Large intestine (tissue), 3 donors: ENCODE results near the gene CXCR4. TPM values are rescaled to one million over a fixed set of nuclear protein-coding genes. Genes with fewer than 3 reads are reported as not detected.

ENCODE experiments used
- DNase-seq, 2 donors: peaks; one replicate each; pipeline versions ENCODE4 v3.0.0 to v3.0.0-alpha.2; 2013
- H3K27ac ChIP-seq: one replicate; pipeline ENCODE4 v1.5.1; 2013; ENCODE audit warnings: low read length
- H3K27me3 ChIP-seq: 2 replicates; pipeline ENCODE4 v1.6.1; 2013; ENCODE audit warnings: low read length; ENCODE audit not compliant: control insufficient read depth, insufficient read depth
- H3K36me3 ChIP-seq: 2 replicates; pipeline ENCODE4 v1.6.1; 2013; ENCODE audit warnings: low read length; ENCODE audit not compliant: control insufficient read depth, insufficient read depth
- H3K4me1 ChIP-seq: one replicate; pipeline ENCODE4 v1.6.1; 2013; ENCODE audit warnings: low read length; ENCODE audit not compliant: control insufficient read depth, insufficient read depth
- H3K4me3 ChIP-seq: one replicate; pipeline ENCODE4 v1.5.1; 2013; ENCODE audit warnings: low read length
- H3K9me3 ChIP-seq: one replicate; pipeline ENCODE4 v1.6.1; 2013; ENCODE audit warnings: mild to moderate bottlenecking, low read depth, low read length, moderate library complexity; ENCODE audit not compliant: control insufficient read depth
- WGBS: methylation state at CpG from one replicate; pipeline ENCODE4 v1.1.5; 2013; ENCODE audit warnings: low lambda C conversion rate; ENCODE audit not compliant: insufficient coverage; 5-methylcytosine and 5-hydroxymethylcytosine counted together
- polyA plus RNA-seq: library from polyadenylated mRNA; unstranded; fragments of 120-200 nt; gene quantifications from one replicate; pipeline ENCODE4 v1.2.1, GENCODE V29; 2013

The CXCR4 gene
- polyA plus RNA-seq, 1 donor, result 17.8 TPM

- H3K4me1 ChIP-seq, result no peaks in the 10 kb centered on the region
- H3K27ac ChIP-seq, result no peak overlapping the region
- H3K4me3 ChIP-seq, result no peak overlapping the region
- H3K36me3 ChIP-seq, result no peaks in the 10 kb centered on the region
- H3K9me3 ChIP-seq, result no peaks in the 10 kb centered on the region
- H3K27me3 ChIP-seq, result peaks cover 2% of the 10 kb centered on the region
- no peak for DNase-seq
Measured at GRCh38 chr2:136132825-136133155, 14.8 kb upstream of the CXCR4 start.

GRCh38 chr2:136131961-136132824 lies 14.2 kb upstream of the CXCR4 start:
- no peaks in the 10 kb centered on the region for H3K36me3 ChIP-seq
- H3K4me3 ChIP-seq, result no peak overlapping the region
- WGBS, result no CpG with 5 or more reads among the region's 16 CpGs
- H3K9me3 ChIP-seq, result no peaks in the 10 kb centered on the region
- DNase-seq, result no peak
- H3K27me3 ChIP-seq, result peaks cover 8% of the 10 kb centered on the region
- no peaks in the 10 kb centered on the region for H3K4me1 ChIP-seq
- no peak overlapping the region for H3K27ac ChIP-seq

GRCh38 chr2:136131484-136131960 lies 13.6 kb upstream of the CXCR4 start:
- H3K36me3 ChIP-seq, result no peaks in the 10 kb centered on the region
- H3K4me3 ChIP-seq, result no peak overlapping the region
- no peaks in the 10 kb centered on the region for H3K9me3 ChIP-seq
- peaks cover 9% of the 10 kb centered on the region for H3K27me3 ChIP-seq
- 91% methylated on average over 7 of the region's 10 CpGs for WGBS
- H3K4me1 ChIP-seq, result no peaks in the 10 kb centered on the region
- DNase-seq, result no peak
- no peak overlapping the region for H3K27ac ChIP-seq

- no peak overlapping the region for H3K27ac ChIP-seq
- 100% methylated on average over 1 of the region's 1 CpG for WGBS
Measured at GRCh38 chr2:136130511-136130910, 12.6 kb upstream of the CXCR4 start.

GRCh38 chr2:136130045-136130444 lies 12.1 kb upstream of the CXCR4 start:
- no peak overlapping the region for H3K27ac ChIP-seq
- 83% methylated on average over 1 of the region's 3 CpGs for WGBS
- H3K36me3 ChIP-seq, result no peaks in the 10 kb centered on the region
- peaks cover 22% of the 10 kb centered on the region for H3K27me3 ChIP-seq
- DNase-seq, result no peak
- no peaks in the 10 kb centered on the region for H3K4me1 ChIP-seq
- no peak overlapping the region for H3K4me3 ChIP-seq
- H3K9me3 ChIP-seq, result no peaks in the 10 kb centered on the region

More at GRCh38 chr2:136130511-136130910, 12.6 kb upstream of the CXCR4 start:
- Histone ChIP-seq H3K36me3 (no peaks in the 10 kb centered on the region), H3K27me3 (peaks cover 19% of the 10 kb centered on the region), H3K9me3 (no peaks in the 10 kb centered on the region), H3K4me3 (no peak overlapping the region), H3K4me1 (no peaks in the 10 kb centered on the region)
- no peak for DNase-seq

GRCh38 chr2:136129601-136130000 lies 11.7 kb upstream of the CXCR4 start:
- no CpG with 5 or more reads among the region's 4 CpGs for WGBS
- DNase-seq, result no peak
- Histone ChIP-seq H3K27me3 (peaks cover 27% of the 10 kb centered on the region), H3K36me3 (no peaks in the 10 kb centered on the region), H3K4me1 (no peaks in the 10 kb centered on the region), H3K27ac (no peak overlapping the region), H3K4me3 (no peak overlapping the region), H3K9me3 (no peaks in the 10 kb centered on the region)

GRCh38 chr2:136128905-136129304 lies 11.0 kb upstream of the CXCR4 start:
- H3K4me1 ChIP-seq, result no peaks in the 10 kb centered on the region
- H3K4me3 ChIP-seq, result no peak overlapping the region
- no peak overlapping the region for H3K27ac ChIP-seq
- H3K36me3 ChIP-seq, result no peaks in the 10 kb centered on the region
- WGBS, result 20% methylated on average over 1 of the region's 1 CpG
- H3K9me3 ChIP-seq, result no peaks in the 10 kb centered on the region
- DNase-seq, result no peak
- peaks cover 30% of the 10 kb centered on the region for H3K27me3 ChIP-seq

GRCh38 chr2:136128366-136128765 lies 10.4 kb upstream of the CXCR4 start:
- H3K27me3 ChIP-seq, result peaks cover 30% of the 10 kb centered on the region
- no peaks in the 10 kb centered on the region for H3K36me3 ChIP-seq
- no peak for DNase-seq
- 87% methylated on average over 2 of the region's 2 CpGs for WGBS
- H3K27ac ChIP-seq, result no peak overlapping the region
- H3K4me1 ChIP-seq, result no peaks in the 10 kb centered on the region
- no peaks in the 10 kb centered on the region for H3K9me3 ChIP-seq
- H3K4me3 ChIP-seq, result no peak overlapping the region

GRCh38 chr2:136127356-136127755 lies 9.4 kb upstream of the CXCR4 start:
- peaks cover 32% of the 10 kb centered on the region for H3K27me3 ChIP-seq
- no CpG with 5 or more reads among the region's 6 CpGs for WGBS
- H3K4me3 ChIP-seq, result no peak overlapping the region
- no peak for DNase-seq
- no peak overlapping the region for H3K27ac ChIP-seq
- H3K36me3 ChIP-seq, result no peaks in the 10 kb centered on the region
- H3K4me1 ChIP-seq, result no peaks in the 10 kb centered on the region
- no peaks in the 10 kb centered on the region for H3K9me3 ChIP-seq

GRCh38 chr2:136126421-136126926 lies 8.5 kb upstream of the CXCR4 start:
- Histone ChIP-seq H3K36me3 (no peaks in the 10 kb centered on the region), H3K4me1 (peaks cover 2% of the 10 kb centered on the region), H3K27ac (no peak overlapping the region), H3K27me3 (peaks cover 36% of the 10 kb centered on the region), H3K9me3 (no peaks in the 10 kb centered on the region), H3K4me3 (no peak overlapping the region)
- no CpG with 5 or more reads among the region's 6 CpGs for WGBS
- DNase-seq, result no peak

- H3K9me3 ChIP-seq, result no peaks in the 10 kb centered on the region
- no peak overlapping the region for H3K4me3 ChIP-seq
- no peak for DNase-seq
- no peak overlapping the region for H3K27ac ChIP-seq
- no peaks in the 10 kb centered on the region for H3K36me3 ChIP-seq
- peaks cover 2% of the 10 kb centered on the region for H3K4me1 ChIP-seq
- WGBS, result 13% methylated on average over 3 of the region's 12 CpGs
- peaks cover 41% of the 10 kb centered on the region for H3K27me3 ChIP-seq
Measured at GRCh38 chr2:136126021-136126420, 8.1 kb upstream of the CXCR4 start.
